ENCODE measurements around the gene SLC39A8.
A peak's percentile ranks its signal among the peaks of the same experiment; 100 is the strongest.

DNA sequence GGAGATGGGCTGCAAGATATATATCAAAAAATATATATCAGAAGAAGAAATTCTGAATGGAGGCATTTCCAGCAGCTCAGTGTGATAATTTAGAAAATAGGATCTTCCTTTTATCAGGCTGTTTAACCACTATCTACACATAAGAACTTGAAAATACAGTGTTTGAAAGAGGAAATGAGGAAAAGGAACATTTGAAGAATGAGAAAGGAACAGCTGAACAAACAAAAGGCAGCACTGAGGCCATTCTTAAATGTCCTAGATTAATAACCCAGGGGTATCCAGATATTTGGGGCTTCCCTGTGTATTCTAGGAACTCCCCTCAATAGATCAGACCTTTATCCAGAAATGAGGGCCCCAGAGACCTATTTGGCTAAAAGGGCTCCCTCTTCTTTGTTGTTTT is 4.1 kb downstream of the SLC39A8 start:
- TF ChIP-seq, protein P1, sequence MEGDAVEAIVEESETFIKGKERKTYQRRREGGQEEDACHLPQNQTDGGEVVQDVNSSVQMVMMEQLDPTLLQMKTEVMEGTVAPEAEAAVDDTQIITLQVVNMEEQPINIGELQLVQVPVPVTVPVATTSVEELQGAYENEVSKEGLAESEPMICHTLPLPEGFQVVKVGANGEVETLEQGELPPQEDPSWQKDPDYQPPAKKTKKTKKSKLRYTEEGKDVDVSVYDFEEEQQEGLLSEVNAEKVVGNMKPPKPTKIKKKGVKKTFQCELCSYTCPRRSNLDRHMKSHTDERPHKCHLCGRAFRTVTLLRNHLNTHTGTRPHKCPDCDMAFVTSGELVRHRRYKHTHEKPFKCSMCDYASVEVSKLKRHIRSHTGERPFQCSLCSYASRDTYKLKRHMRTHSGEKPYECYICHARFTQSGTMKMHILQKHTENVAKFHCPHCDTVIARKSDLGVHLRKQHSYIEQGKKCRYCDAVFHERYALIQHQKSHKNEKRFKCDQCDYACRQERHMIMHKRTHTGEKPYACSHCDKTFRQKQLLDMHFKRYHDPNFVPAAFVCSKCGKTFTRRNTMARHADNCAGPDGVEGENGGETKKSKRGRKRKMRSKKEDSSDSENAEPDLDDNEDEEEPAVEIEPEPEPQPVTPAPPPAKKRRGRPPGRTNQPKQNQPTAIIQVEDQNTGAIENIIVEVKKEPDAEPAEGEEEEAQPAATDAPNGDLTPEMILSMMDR (IDR thresholded peaks at IDR 0.05; ENCODE audit: insufficient read depth, low read length), result no peak
- TF ChIP-seq POLR2AphosphoS5 (IDR thresholded peaks at IDR 0.05; ENCODE audit: low read depth) (no peak), SPI1 (IDR thresholded peaks at IDR 0.05; ENCODE audit: borderline replicate concordance, low read depth) (peak; percentile 58), GABPA (IDR thresholded peaks at IDR 0.05; ENCODE audit: low read depth) (no peak)
- TF ChIP-seq, protein P2, sequence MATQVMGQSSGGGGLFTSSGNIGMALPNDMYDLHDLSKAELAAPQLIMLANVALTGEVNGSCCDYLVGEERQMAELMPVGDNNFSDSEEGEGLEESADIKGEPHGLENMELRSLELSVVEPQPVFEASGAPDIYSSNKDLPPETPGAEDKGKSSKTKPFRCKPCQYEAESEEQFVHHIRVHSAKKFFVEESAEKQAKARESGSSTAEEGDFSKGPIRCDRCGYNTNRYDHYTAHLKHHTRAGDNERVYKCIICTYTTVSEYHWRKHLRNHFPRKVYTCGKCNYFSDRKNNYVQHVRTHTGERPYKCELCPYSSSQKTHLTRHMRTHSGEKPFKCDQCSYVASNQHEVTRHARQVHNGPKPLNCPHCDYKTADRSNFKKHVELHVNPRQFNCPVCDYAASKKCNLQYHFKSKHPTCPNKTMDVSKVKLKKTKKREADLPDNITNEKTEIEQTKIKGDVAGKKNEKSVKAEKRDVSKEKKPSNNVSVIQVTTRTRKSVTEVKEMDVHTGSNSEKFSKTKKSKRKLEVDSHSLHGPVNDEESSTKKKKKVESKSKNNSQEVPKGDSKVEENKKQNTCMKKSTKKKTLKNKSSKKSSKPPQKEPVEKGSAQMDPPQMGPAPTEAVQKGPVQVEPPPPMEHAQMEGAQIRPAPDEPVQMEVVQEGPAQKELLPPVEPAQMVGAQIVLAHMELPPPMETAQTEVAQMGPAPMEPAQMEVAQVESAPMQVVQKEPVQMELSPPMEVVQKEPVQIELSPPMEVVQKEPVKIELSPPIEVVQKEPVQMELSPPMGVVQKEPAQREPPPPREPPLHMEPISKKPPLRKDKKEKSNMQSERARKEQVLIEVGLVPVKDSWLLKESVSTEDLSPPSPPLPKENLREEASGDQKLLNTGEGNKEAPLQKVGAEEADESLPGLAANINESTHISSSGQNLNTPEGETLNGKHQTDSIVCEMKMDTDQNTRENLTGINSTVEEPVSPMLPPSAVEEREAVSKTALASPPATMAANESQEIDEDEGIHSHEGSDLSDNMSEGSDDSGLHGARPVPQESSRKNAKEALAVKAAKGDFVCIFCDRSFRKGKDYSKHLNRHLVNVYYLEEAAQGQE (IDR thresholded peaks at IDR 0.05; ENCODE audit: insufficient replicate concordance, low read depth), result no peak

Measured in HL-60 (cell line).